PC-3 (cell line): ENCODE measurements around the gene CRYGD.
"Not testable (repeated sequence)": the region's sequence is repeated elsewhere in the genome, so short reads cannot be mapped to it uniquely, and the experiment has no call there.

Experiments
- EZH2 ChIP-seq: fragments of 300-600 bp; sonication (generic); IDR thresholded peaks from one replicate; pipeline ENCODE4 v1.6.1; 2017; ENCODE audit warnings: antibody characterized with exemption, mild to moderate bottlenecking, low read length; ENCODE audit not compliant: unreplicated experiment
- EZH2phosphoT487 ChIP-seq: fragments of 300-600 bp; sonication (generic); IDR thresholded peaks from 2 replicates; pipeline ENCODE4 v1.6.1; 2018; ENCODE audit warnings: mild to moderate bottlenecking, antibody characterized with exemption, low read length, borderline replicate concordance
- TF ChIP-seq, protein P1 (sequence below): fragments of 300-600 bp; sonication (generic); conservative IDR thresholded peaks from 2 replicates; pipeline ENCODE4 v1.5.1; 2017; ENCODE audit warnings: antibody characterized with exemption, low read depth, mild to moderate bottlenecking, low read length

DNA sequence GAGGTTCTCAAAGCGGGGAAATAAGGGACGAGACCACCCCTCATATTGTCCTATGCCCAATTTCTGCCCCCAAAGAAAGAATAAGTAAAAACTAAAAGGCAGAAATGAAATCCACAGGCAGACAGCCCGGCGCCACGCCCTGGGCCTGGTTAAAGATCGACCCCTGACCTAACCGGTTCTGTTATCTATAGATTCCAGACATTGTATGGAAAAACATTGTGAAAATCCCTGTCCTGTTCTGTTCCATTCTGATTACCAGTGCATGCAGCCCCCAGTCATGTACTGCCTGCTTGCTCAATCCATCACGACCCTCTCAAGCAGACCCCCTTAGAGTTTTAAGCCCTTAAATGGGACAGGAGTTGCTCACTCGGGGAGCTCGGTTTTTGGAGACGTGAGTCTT lies 6.9 kb downstream of the CRYGD start:
- TF ChIP-seq, protein P1, sequence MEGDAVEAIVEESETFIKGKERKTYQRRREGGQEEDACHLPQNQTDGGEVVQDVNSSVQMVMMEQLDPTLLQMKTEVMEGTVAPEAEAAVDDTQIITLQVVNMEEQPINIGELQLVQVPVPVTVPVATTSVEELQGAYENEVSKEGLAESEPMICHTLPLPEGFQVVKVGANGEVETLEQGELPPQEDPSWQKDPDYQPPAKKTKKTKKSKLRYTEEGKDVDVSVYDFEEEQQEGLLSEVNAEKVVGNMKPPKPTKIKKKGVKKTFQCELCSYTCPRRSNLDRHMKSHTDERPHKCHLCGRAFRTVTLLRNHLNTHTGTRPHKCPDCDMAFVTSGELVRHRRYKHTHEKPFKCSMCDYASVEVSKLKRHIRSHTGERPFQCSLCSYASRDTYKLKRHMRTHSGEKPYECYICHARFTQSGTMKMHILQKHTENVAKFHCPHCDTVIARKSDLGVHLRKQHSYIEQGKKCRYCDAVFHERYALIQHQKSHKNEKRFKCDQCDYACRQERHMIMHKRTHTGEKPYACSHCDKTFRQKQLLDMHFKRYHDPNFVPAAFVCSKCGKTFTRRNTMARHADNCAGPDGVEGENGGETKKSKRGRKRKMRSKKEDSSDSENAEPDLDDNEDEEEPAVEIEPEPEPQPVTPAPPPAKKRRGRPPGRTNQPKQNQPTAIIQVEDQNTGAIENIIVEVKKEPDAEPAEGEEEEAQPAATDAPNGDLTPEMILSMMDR, result not testable (repeated sequence)
- not testable (repeated sequence) for TF ChIP-seq EZH2, EZH2phosphoT487
